Activated CD4-positive, alpha-beta T cell treated with anti-CD3 and anti-CD28 coated beads, Interleukin-2, amount 50 U/mL, for 24 hours (primary cell): ENCODE measurements around the gene NRG2.

ENCODE experiments used
- DNase-seq, 2 donors: peaks; one replicate each; pipeline ENCODE4 v3.0.0-alpha.2; 2020; ENCODE audit warnings: low read depth in 1 of 2, low spot score in 1 of 2

Gene NRG2

GRCh38 chr5:140041099-140041491, 2.0 kb downstream of the NRG2 start:
- no peak for DNase-seq

DNA sequence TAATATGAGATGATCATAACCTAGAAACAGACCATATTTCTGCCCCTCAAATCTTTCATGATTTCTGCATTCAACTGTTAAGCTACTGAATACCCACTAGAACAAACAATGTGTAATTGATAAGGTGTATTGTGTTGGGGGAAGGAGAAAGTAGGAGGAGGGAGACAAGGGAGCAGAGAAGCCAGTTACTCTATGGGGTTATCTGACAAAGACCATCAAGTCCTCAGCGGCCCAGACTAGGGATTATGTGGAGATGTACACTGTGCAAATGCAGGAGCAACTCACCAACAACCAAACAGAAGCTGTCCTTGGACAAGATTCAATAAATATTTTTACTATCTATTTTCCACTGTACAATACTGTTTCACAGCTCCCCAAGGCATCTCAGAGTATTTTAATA, 2.7 kb downstream of the NRG2 start:
- no peak for DNase-seq

DNA sequence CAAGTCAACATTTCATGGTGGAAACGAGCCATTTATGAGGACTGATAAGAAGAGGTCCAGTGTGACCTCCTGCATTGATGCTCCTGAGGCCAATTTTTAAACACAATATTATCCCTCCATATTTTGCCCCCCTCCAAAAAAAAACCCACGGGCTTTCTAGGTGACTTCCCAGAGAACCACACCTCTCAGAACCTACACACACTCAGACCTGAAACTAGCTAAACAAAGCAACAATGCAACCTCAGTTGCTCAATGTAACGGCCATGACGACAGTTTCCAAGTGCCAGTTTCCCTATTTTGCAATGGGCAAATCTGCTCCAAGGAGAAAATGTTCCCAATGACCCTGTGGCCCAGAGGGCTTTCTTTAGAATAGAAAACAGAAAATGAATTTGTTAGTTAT, 3.5 kb downstream of the NRG2 start:
- DNase-seq = no peak

GRCh38 chr5:140038373-140038957, 4.6 kb downstream of the NRG2 start:
- DNase-seq = no peak

DNA sequence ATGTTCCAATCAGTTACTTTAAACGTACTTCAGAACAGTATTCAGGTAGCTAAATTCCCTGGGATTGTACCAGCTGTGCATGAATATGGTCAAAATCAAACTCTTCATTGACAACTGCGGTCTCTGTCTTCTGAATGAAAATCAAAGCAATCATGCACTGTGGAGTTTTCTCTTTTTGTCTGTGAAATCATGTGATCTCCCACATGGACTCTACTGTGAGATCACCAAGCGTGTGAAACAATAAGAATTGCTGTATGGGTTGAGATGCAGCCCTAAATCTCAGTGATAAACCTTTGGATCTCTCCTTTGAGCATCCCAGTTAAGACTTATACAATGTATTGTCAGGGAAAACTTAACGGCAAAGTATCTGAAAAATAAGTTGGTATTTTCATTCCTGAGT, 6.1 kb downstream of the NRG2 start:
- no peak for DNase-seq

- no peak for DNase-seq
Observed at GRCh38 chr5:140035881-140036280, 7.2 kb downstream of the NRG2 start.

GRCh38 chr5:140033037-140033760, 9.9 kb downstream of the NRG2 start:
- no peak for DNase-seq

DNA sequence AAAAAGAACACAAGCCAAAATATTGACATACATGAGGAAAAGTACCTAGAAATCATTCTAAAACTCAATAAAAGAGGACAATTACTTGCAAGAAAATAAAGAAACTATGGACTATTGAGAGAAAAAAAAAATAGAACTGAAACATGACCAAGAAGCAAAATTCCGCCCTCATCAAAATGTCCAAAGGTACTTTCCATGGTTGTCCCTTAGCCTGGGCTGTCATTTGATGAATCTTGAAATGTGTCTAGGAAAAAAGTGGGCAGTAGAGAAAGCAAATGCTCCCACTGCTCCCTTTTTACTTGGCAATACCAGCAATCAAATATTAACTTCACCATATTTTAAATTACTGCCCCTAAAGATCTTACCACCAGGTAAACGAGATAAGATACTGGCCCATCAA, 10.8 kb downstream of the NRG2 start:
- no peak for DNase-seq

DNA sequence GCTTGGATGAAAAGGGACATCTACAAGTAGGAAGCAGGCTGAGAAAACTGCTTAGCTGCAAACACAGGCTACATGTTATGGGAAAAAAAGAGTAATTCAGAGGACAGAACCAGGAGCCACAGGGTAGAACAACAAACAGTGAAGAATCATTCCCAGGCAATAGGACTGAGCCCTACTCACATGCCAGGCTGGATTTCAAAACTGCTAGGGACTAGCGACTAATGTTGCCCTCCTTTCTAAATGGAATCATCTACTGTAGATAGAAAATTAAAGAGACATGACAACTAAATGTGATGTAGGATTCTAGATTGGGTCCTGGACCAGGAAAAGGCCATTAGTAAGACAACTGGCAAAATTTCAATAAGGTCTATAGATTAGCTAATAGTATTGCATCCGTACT, 15.3 kb downstream of the NRG2 start:
- DNase-seq = no peak

GRCh38 chr5:140025736-140026135, 17.4 kb downstream of the NRG2 start:
- no peak for DNase-seq

- DNase-seq = no peak
Observed at GRCh38 chr5:140024928-140025327, 18.2 kb downstream of the NRG2 start.

- DNase-seq = no peak
Observed at GRCh38 chr5:140023611-140024191, 19.4 kb downstream of the NRG2 start.

GRCh38 chr5:140020601-140021177, 22.4 kb downstream of the NRG2 start:
- DNase-seq = no peak

DNA sequence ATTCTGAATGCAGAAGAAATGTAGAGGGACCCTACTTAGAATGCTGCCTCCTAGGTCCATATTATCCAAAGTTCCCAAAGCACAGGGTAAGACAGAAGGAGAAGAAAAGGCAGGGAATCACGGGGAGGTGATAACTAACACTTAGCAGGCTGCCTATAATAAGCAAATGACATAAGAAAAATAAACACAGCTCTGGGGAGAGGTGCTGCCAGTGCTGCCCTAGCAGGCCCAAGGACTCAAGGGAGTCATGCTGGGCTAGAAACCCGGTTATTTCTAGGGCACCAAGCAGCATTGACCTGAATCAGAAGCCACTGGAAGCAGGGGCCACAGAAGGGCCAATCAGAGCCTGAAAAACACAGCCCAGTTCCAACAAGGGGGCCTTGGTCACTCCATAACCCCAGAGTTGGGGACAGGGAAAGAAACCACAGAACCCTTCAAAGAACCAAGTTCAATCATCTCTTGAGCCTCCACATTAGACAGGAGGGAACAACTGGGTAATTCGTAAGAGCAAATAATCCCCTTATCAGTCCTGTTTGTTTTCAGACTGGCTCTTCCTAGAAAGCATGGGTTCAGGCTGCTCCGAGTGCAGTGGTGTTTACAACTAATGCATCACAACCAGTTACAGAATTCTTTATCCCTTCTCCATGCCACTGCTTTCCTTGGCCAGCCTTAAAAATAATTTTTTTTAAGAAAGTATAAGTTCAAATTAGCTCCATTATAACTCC, 24.0 kb downstream of the NRG2 start:
- no peak for DNase-seq

GRCh38 chr5:140018517-140018916, 24.6 kb downstream of the NRG2 start:
- no peak for DNase-seq

DNA sequence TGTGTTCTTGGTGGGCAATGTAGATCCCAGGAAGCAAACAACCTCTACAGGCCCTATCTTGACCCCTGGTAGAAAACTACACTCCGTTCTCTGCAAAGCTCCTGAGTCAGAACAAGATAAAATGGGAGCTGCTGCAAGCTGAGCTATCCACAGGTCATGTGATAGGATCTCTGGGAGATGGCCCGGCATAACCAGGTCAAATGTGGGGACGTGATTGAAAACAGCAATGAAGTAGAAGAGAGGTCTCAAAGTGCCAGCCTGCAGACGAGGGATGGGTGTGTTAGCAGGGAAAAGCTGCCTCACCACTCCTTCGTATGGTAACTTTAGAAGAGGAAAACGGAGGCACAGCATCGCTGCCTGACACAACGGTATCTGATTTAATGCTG, 25.0 kb downstream of the NRG2 start:
- no peak for DNase-seq

GRCh38 chr5:140017397-140018095, 25.6 kb downstream of the NRG2 start:
- no peak for DNase-seq

- DNase-seq = no peak
Observed at GRCh38 chr5:140015706-140016105, 27.4 kb downstream of the NRG2 start.

DNA sequence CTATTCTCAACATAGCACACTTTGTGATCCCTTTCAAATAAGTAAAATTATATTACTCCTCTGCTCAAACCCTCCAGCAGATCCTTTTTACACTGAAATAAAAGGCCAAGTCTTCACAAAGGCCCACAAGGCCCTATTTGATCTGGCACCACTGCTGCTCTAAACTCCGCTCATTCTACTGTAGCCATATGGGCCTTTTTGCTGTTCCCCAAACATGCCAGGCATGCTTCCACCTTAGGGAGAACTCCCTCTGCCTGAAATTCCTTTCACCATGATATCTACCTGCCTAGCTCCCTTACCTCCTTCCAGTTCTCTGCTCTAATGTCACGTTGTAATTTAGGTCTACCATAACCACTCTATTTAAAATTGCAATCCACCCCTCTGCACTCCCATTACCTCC, 28.3 kb downstream of the NRG2 start:
- no peak for DNase-seq

DNA sequence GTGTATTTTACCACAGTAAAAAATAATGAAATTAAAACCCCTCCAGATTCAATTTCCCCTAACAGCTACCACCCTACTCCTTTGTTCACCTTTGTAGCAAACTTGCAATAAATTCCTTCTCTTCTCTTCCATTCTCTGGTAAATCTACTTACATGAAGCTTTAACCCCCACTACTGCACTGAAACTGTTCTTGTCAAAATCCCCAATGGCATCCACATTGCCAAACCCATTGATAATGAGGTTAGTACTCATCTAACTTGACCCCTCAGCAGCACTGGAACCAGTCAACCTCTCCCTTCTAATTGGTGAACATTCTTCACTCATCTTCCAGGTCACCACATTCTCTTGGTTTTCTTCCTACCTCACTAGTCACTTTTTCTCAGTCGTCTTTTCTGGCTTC, 29.6 kb downstream of the NRG2 start:
- no peak for DNase-seq

DNA sequence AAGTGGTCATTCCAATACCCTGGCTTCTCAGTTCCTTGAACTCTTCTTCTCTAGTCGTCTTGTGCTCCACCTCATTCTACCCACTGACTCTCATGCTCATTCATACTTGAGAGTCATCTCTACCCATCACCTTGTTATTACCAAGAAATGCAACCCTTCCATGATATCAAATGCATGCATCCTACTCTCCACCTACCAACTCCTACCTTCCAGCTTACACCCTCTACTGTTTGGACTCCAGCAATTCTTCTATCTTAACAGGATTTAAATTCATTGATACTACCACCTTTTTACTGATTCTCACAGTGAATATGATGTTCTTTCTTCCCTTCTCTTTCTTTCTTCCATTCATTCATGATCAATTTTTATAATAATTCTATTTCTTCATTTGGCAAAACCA, 30.7 kb downstream of the NRG2 start:
- no peak for DNase-seq
